ENCODE measurements around the gene CD151.
A peak's percentile ranks its signal among the peaks of the same experiment; 100 is the strongest.

Gene CD151

DNA sequence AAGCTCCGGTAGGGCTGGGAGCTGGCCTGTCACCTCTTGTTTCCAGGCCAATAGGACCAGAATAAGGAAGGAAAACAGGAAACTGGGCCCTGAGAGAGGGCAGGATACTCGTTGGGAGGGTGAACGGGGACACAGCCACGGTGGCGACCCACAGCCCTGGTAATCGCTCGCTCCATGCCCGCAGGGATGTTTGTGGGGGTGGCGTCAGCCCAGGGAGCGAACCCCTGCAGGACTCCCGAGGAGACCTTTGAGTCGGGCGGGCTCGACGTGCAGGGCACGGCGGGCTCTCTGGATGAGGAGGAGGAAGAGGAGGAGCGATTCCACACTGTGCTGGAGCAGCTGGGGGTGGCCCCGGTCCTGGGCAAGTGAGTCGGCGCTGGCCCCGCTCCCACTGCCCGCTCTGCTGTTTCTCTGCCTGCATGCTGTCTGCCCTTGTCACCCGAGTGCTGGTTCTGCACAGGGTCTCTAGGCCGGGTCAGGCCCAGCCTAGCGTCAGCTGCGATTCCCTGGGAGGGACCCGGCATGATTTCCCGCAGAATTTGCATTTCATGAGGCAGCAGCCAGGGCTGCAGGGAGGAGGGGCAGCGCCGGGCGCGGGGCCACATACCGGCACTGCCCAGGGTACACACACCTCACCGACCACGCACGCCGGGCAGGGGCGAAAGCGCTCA lies 3.4 kb upstream of the CD151 start:
- DNase-seq (ENCODE audit: low spot score) = no peak

DNA sequence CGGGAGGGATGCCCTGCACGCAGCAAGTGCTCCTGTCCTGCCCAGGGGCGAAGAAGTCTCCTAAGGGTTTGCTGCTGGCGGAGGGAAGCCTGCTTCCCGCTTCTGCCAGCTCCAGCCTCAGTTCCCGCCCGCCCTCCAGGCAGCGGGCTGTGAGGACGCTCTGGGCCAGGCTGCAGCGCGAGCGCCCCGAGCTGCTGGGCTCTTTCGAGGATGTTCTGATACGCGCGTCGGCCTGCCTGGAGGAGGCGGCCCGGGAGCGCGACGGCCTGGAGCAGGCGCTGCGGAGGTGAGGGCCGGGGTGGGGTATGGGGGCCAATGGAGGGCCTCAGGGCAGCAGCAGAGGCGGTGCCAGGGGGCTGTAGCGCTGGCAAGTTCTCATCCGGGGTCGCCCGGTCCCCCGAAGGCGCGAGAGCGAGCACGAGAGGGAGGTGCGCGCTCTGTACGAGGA lies 2.9 kb upstream of the CD151 start:
- DNase-seq (ENCODE audit: low spot score) = no peak

DNA sequence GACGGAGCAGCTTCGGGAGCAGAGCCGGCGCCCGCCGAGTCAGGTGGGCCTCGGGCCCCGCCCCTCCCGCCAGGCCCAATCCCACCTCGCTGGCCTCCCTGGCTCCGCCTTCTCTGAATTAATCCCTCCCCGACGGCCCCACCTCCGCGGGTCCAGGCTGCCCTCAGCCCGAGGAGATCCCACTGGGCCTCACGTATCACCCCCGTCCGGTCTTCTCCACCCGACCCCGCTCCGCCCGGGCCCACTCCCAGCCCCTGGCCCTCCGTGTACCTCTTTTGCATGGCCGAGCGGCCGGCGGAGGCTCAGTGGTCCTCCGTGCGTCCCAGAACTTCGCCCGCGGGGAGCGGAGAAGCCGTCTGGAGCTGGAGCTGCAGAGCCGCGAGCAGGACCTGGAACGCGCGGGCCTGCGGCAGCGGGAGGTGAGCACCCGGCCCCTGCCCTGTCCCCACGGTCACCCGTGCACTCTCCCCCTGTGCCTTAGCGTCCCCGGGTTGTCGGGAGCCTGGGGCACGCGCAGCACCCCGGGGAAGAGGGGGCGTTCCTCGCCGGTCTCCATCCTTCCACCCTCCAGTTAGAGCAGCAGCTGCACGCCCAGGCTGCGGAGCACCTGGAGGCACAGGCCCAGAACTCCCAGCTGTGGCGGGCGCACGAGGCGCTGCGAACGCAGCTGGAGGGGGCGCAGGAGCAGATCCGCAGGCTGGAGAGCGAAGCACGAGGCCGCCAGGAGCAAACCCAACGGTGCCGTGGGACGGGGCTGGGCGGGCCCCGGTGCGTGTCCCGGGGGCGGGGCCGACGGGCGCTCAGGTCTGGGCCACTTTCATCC lies 2.2 kb upstream of the CD151 start:
- peak; percentile 35 for DNase-seq (ENCODE audit: low spot score)

DNA sequence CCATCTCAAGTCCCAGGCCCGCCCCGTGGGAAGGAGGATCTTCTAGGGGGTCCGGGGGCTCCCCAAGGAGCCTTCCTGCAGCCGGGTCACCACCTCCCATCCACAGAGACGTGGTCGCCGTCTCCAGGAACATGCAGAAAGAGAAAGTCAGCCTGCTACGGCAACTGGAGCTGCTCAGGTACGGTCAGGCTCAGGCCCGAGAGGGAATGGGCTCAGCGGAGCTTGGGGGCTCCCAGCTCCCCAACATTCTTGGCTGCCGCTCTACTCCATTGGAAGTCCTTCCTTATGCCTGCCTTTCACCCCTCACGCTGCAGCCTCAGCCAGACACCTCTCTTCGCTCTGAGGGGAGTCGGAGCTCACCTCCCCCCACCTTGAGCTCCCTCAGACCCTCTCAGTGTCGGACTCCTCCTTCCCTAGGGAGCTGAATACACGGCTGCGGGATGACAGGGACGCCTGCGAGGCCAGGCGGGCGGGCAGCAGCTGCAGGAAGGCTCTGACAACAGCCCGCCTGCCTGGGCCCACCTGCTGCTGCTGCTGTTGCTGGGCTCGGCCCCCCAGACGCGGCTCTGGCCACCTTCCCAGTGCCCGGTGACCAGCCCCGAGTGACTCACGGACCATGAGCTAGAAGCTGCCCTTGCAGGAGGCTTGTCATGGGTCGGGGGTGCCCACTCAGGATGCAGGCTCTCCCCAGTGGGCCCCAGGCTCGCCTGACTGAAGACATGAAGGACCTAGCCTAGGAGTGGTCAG lies 1.5 kb upstream of the CD151 start:
- no peak for DNase-seq (ENCODE audit: low spot score)

DNA sequence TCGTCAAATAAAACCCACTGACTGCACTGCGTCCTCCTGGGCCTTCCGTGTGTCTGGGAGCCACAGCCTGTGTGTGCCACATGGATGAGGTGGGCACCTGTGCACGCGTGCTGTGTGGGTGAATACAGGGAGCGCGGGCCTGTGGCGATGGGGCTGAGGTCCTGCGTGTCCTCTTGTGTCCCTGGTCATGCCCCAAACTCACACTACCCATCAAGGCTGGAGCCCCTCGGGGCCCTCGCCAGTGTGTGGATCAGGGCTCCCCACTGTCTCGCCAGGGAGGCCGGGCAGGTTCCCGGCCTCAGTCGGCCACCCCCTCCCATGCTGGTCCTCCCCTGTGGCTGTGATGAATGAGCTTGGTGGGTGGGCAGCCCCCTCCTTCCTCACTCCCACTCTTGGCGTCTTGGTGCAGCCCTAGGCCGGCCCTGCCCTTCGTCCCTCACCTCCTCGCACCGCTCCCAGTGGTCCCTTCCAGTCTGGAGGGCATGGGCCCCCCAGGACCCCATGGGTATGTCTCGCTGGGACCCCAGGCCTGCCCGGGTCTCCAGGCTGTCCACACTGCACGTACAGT lies 707 bp upstream of the CD151 start:
- DNase-seq (ENCODE audit: low spot score) = no peak

DNA sequence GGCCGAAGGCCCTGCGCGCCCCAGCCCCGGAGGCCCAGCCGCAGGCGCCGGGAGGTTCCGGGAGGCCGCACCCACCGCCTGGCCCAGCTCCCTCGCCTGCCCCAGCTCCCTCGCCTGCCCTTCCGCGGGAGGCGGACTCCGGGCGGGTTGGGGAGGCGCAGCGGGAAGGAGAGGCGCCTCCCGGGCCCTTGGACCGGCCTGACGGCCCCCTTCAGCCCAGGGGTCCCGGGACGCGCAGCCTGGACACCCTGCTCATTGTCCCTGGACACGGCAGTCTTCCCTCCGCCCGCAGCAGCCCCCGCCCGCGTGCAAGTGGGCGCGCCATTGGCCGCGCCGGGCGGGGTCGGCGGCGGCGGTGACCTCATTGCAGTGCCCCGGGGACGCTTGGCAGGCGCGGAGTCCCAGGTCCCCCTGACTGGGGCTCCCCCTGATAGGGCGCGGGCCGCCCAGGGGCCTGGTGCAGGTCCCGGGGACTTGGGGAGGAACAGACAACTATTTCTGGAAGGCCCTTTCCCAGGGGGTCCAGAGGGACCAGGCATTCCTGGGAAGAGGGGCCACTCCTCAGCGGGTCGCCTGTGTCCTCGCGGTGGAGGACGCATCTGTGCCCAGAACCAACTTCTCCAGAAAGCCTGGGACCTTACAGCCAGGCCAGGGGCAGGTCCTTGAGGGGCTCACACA lies 501 bp downstream of the CD151 start:
- DNase-seq (ENCODE audit: low spot score) = no peak

DNA sequence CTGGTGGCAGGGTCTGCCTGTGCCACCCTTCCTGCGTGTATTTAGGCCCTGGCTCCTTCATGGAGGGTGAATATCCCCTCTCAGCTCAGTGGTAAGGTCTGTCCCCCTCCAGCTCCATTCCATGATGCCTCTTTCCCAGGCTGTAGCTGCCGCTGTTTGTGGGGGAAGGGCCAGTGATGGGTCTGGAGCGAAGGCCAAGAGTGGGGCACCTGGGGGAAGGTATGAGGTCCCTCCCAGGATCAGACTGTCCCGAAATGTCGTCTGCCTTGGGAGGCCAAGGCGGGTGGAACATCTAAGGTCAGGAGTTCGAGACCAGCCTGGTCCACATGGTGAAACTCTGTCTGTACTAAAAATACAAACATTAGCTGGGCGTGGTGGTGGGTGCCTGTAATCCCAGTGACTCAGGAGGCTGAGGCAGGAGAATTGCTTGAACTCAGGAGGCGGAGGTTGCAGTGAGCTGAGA lies 1.1 kb downstream of the CD151 start:
- DNase-seq (ENCODE audit: low spot score) = no peak

DNA sequence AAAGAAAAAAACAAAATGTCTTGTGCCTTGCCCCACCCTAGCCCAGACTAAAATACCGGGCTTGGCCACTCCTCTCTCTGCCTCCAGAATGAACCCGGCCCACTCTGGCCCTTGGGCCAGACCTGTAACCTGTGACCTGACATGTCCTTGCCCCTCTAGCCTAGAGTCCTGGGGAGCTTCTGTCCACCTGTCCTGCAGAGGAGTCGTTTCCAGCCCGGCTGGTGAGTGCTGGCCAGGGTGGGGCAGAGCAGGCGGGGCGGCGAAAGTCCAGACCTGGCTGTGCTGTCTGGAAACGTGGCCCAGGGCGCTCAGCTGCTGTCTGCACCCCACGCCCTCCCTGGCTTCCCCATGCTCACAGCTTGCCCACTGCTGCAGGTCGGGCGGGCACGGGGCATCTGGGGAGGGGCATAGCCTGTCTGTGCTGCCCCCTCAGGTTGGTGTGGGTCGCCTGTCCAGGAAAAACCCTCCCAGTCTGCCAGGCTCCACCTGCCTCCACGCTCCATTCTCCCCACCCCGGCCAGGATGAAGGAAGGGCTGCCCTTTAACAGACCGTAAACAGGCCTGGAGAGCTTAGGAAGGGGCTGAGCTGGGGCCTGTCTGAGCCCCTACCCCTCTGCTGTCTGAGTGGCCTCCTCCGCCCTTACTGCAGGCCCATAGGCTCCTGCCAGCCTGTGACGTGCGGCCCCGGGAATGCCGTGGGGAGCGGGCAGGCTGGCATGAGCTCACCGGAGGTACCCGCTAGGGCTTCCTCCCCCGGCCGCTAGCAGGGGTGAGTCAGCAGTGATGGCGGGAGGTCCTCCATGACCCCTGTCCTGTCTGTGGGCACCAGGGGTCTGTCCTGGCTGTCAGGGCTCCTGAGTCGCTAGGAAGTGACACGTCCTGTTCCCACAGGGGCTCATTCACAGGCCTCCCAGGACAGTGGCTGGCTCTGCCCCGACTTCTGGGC lies 1.9 kb downstream of the CD151 start:
- DNase-seq (ENCODE audit: low spot score) = no peak

DNA sequence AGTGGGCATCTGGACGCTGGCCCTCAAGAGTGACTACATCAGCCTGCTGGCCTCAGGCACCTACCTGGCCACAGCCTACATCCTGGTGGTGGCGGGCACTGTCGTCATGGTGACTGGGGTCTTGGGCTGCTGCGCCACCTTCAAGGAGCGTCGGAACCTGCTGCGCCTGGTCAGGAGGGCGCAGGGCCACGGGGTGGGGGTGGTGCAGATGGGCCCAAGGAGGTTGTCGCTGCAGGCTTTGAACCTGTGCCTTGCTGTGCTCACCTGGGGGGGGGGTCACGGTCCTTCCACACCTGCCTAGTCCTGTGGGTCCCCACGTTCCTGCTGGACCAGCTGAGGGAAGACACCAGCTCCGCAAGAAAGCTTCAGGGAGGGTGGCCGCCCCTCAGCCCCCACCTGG lies 3.5 kb downstream of the CD151 start:
- no peak for DNase-seq (ENCODE audit: low spot score)

DNA sequence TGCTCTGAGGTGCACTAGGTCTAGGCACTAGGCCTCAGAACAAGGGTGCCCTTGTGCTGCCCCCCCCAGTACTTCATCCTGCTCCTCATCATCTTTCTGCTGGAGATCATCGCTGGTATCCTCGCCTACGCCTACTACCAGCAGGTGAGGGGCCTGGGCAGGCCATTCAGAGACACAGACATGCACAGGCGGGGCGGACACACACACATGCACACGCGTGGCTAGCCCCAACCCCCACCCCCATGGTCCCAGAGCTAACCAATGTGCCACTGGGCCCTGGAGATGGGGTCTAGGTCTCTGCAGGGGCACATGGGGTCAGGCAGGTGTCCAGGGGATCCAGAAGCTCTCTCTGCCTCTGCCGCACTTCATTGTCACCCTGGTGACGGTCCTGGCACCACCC lies 3.9 kb downstream of the CD151 start:
- DNase-seq (ENCODE audit: low spot score) = no peak

DNA sequence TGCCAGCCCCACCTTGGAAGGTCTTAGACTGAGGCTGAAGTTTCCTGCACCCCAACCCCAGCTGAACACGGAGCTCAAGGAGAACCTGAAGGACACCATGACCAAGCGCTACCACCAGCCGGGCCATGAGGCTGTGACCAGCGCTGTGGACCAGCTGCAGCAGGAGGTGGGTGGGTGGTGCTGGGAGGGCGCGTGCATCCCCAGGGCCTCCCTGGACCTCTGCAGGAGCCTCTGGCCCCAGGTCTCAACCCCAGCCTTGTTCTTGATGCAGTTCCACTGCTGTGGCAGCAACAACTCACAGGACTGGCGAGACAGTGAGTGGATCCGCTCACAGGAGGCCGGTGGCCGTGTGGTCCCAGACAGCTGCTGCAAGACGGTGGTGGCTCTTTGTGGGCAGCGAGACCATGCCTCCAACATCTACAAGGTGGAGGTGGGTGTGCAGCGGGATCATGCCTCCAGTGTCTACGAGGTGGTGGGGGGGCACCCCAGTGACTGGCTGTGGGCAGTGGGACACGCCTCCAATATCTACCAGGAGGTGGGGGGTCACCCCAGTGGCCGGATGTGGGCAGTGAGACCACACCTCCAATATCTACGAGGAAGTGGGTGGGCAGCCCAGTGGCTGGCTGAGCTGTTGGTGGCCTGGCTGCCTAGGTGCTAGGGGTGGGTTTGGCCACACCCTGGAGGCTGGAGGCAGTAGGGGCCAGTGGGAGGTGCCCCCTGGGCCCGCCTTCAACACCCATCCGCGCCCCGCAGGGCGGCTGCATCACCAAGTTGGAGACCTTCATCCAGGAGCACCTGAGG lies 4.6 kb downstream of the CD151 start:
- DNase-seq (ENCODE audit: low spot score) = no peak

DNA sequence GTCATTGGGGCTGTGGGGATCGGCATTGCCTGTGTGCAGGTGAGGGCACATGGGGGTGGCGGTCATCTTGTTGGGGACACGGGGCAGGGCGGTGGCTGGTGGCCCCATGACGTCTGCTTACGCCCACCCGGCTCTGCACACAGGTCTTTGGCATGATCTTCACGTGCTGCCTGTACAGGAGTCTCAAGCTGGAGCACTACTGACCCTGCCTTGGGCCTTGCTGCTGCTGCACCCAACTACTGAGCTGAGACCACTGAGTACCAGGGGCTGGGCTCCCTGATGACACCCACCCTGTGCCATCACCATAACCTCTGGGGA lies 5.2 kb downstream of the CD151 start:
- no peak for DNase-seq (ENCODE audit: low spot score)

DNA sequence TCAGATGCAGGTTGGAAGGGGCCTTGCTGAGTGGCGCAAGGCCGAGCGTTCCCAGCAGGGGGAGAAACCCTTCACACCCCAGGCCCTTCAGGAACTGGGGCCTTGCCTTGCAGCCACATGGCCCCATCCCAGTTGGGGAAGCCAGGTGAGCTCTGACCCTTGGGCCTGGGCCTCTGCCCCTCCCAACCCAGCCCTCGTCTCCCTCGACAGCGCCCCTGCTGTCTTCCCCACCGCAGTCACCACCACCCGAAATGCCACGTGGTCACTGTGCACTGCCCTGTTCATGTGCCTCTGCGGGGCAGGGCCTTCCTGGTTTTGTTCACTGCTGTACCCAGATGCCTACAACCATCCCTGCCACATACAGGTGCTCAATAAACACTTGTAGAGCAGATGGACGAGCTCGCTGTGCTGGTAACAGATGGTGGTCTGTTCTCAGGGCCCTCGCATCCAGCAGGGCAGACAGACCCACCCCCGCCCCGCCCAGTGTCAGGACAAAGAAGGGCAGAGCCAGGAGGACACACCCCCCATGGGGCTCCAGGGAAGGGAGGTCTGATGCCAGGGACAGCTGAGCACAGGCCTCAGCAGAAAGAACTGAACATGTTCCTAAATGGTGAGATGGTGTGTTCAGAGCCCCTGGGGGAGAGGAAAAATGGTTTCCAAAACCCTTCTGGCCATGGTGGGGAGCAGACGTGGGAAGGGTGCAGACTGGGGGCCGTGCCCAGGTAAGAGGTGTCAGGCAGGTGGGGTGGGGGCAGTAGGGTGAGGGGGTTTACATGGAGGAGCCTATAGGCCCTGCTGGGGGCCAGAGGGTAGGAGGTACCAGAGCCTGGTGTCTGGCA lies 5.9 kb downstream of the CD151 start:
- DNase-seq (ENCODE audit: low spot score) = no peak

DNA sequence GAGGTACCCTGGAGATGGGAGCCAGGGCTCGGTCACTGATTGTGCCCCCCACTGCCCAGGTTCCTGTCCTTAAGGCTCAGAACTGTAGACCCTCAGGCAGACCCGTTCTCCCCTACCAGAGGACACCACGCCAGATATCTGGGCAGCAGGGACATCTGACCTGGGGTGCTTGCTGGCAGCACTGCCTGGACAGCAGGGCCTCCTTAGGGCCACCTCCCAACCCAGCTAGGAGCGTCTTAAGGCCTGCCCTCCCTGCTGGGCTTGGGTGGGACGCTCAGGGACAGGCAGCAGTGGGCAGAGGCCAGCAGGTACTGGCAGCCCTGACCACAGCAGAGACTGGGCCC lies 6.5 kb downstream of the CD151 start:
- DNase-seq (ENCODE audit: low spot score) = no peak

DNA sequence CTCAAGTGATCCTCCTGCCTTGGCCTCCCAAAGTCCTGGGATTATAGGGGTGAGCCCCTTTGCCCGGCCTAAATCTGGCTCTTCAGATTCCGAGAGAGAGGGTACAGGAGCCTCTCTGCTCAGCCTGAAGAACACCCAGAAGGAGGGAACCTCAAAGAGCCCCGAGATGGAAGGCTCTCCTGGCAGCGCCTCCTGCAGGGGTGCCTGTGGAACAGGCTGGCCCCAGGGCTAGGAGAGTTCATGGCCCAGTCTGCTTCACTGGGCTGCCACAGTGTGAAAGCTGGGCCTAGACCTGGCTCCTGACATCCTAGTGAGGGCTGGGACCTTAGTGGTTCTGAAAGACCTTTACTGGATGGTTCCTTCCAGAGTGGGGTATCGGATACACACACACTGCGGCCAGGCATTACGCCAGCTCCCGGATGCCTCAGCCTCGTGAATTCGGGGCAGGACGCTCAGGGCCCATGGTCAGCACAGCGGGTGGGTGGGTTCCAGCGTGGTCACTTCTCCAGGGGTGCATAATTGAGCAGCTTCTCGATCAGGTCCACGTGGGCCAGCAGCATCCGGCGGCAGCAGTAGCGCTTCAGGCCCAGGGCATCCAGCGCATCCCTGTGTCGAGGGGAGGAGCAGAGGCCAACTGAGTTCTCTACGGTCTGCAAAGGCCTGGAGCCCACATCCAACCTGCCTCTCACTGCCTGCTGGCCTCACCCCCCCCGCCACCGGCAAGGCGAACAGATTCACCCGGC lies 7.3 kb downstream of the CD151 start:
- no peak for DNase-seq (ENCODE audit: low spot score)

DNA sequence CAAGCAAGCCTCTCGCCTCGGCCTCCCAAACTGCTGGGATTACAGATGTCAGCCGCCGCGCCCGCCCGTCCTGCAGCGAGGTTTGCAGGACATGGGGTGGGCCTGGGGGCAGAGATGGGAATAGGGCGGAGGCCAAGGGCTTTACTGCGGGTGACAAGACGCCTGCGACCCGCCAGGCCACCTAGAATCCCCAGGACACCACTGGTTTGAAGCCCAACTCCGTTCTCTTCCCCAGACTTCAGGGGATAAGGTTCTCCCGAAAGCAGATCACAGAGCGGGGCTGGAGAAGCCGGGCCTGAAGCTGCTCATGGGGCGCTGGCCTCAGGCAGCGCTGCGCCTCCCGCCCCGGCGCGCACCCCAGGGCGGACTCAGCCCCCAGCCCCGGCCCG lies 9.2 kb downstream of the CD151 start:
- no peak for DNase-seq (ENCODE audit: low spot score)

DNA sequence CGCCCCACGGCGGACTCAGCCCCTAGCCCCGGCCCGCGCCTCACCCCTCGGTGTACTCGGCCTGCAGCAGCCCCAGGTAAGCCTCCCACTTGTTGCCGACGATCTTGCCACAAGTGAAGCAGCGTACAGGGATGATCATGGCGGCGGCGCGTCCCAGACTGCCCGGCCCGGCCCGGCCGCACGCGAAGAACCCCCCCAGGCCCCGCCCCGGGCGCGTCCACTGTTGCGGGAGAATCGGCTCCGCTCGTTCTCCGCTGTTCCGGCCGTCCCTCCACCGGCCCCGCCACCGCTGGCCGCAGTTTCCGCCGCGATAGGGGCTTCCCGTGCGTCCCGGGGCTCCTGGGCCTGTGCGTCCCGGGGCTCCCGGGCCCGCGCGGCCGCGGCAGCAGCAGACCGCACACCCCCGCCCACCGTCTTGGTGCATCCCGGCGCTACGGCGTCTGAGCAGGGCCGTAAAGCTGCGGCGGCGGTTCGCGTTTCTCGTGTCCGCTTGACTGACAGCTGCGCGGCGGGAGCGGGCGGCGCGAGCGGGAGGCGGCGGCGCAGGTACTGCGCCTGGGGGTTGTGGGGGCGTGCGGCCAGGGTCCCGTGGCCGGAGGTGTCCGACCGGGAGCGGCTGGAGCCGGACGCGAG lies 9.7 kb downstream of the CD151 start, which contains the start of the genes POLR2L and TSPAN4:
TSS of gene POLR2L (minus strand) at position 160 of the 633 bp plus-strand sequence. CDS start at position 139, 21 bp downstream.
TSS of gene TSPAN4 (plus strand) at position 483 of the 633 bp plus-strand sequence. CDS start 7,453 bp downstream, outside the sequence.
- peak; percentile 80 for DNase-seq (ENCODE audit: low spot score)
